H7 (cell line): ENCODE results near the gene ZNF827. TPM values are rescaled to one million over a fixed set of nuclear protein-coding genes. Genes with fewer than 3 reads are reported as not detected.

Source experiments
- DNase-seq: peaks from one replicate; pipeline ENCODE4 v3.0.0; 2012
- H3K27me3 ChIP-seq: 2 replicates; pipeline ENCODE4 v1.6.0; 2011; ENCODE audit warnings: mild to moderate bottlenecking, low read length; ENCODE audit not compliant: control insufficient read depth, insufficient read depth
- H3K36me3 ChIP-seq: replicated peaks from 2 replicates; pipeline ENCODE4 v1.5.1; 2011; ENCODE audit warnings: low read length; ENCODE audit not compliant: control insufficient read depth, insufficient read depth
- H3K4me3 ChIP-seq: 2 replicates; pipeline ENCODE4 v1.5.1; 2011; ENCODE audit warnings: low read depth, mild to moderate bottlenecking, control low read depth, low read length, moderate library complexity; ENCODE audit not compliant: insufficient read depth
- total RNA-seq: library from RNA; depleted of rRNA; stranded (reverse); fragments of >200 nt; shearing (Covaris generic); gene quantifications from 2 replicates; pipeline ENCODE4 v1.2.3, GENCODE V29; 2014; rRNA removed

ZNF827 gene
- total RNA-seq, 1 experiment from 2014 or later = 6.2 TPM

DNA sequence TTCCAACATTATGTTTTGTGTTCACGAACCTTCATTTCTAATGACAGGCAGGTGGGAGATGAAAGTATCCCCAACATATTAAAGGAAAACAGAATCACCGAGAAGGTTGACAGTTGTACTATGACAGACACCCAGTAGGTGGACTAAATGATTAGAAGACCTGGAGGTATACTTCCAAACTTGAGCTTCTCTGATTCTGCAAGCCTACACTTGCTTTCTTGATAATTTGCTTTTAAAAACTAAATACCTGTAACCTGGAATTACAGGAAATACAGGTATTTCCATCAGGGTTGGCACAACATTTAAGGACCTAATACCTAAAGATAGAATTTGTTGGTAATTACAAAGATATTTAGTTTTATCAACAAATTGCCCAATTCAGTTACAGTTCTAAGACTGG is 215.3 kb downstream of the ZNF827 start:
- Histone ChIP-seq H3K36me3 (no peaks in the 10 kb centered on the region), H3K4me3 (no peak overlapping the region), H3K27me3 (no peaks in the 10 kb centered on the region)
- DNase-seq = no peak

DNA sequence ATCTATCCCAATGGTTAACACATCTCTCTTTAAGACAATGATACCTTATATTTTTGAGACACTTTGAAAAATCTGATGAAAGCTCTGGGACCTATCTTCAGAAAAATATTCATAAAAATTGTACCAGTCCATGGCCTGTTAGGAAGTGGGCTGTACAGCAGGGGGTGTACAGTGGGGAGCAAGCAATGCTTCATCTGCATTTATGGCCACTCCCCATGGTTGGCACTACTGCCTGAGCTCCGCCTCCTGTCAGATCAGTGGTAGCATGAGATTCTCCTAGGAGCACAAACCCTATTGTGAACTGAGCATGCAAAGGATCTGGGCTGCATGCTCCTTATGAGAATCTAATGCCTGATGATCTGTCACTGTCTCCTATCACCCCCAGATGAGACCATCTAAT is 216.1 kb downstream of the ZNF827 start:
- Histone ChIP-seq H3K4me3 (no peak overlapping the region), H3K36me3 (no peaks in the 10 kb centered on the region)
- DNase-seq = no peak

DNA sequence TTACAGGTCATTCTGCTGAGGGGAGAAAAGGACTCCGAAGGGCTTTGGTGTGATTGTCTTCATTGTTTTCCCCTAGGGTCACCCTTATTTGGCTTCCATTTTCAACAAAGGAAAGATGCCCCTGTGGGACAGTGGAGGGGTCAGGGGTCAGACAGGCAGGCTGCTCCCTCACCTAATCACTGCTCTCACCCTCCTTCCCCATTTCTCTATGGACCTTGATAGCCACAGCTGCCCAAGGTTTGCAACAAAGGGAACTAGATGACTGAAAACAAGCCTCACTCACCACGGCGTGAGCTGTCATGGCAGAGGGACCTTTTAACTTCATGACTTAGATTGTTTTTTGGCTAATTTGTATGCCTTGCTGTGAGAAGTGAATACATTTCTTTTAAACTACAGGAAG is 218.0 kb downstream of the ZNF827 start:
- no peak for DNase-seq
- Histone ChIP-seq H3K4me3 (no peak overlapping the region), H3K36me3 (no peaks in the 10 kb centered on the region), H3K27me3 (no peaks in the 10 kb centered on the region)

More for the DNA sequence above, 216.1 kb downstream of the ZNF827 start:
- H3K27me3 ChIP-seq = no peaks in the 10 kb centered on the region

DNA sequence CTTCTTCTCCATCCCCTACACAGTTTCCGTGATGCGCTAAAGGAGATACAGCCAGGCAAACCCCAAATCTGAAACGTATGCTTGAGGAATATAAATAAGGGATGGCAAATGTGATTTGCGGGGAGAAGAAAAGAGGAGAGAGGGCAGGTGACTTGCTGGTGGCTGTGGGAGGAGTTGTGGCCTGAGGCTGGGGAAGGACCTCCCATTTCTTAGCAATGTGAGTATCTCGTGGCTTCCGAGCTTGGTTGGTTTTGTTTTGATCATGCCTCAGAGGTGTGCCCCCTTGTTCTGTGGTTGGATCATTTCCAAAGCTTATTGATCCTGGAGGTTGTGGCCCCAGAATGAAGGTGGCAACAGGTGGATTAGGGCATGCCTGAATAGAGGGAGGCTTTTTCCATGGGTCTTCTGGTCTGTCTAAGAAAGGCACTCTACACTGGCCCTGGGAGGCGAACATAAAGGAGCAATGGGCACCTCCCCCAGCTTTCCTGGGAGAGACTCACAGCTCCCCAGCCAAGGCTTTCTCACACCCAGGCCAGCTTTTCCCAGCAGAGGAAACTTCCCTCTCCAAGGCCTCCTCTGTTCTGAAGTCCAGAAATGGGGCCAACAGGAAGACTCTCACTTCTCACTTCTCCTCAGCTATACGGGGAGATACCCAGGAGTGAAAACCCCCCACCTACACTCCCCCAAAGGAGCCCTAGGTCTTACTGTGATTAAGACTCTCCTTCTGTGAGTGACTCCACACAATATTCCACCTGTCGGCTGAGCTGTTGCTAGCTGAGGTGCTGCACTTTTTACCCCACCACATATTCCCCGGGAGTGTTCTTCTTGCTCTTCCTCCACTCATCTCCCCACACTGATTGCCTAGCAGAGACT is 218.6 kb downstream of the ZNF827 start:
- no peaks in the 10 kb centered on the region for H3K36me3 ChIP-seq
- H3K27me3 ChIP-seq = no peaks in the 10 kb centered on the region
- H3K4me3 ChIP-seq = no peak overlapping the region
- DNase-seq = no peak

DNA sequence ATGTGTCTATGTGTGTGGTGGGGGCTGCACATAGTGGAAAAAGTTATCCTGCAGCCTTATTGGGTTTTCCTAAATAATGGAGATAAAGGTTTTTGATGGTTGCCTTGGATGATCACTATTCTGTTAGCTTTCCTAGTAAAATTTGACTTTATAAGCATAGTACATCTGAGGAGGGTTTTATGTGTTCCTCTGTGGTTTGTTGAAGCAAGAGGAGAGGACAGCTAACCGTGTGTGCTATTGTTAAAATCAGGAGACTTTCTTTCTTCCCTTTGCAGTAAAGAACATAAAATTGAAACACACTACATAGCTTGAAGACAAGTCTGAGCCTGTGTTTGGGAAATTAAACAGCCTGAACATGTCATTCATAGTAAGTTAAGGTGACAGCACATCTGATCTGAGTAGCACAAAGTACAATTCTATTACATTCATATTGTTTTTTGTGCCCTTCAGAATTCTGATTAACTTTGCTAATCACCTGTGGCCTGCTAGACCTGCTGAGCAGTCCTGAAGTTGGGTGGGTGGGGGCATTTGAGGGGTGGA is 221.9 kb downstream of the ZNF827 start:
- DNase-seq = no peak
- H3K4me3 ChIP-seq = no peak overlapping the region
- no peaks in the 10 kb centered on the region for H3K27me3 ChIP-seq

DNA sequence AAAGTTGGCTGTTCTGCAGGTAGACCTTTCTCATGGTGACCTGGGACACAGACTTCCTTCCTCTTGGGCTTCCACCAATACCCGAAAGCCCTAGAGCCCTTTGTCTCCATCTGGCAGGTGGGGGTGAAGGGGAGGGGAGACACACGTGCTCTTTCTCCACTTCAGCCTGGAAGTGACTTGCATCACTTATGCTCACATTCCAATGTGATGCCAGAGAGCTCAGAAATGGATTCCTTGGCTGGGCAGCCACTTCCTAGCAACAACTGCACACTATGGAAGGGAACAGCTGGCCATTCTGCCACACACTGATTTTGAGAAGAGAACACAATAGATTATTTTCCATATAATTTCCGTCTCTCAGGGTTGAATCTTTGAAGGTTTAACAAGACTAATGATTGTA is 222.4 kb downstream of the ZNF827 start:
- H3K36me3 ChIP-seq = no peaks in the 10 kb centered on the region
- DNase-seq = no peak
- H3K27me3 ChIP-seq = no peaks in the 10 kb centered on the region
- no peak overlapping the region for H3K4me3 ChIP-seq

More for the DNA sequence above, 221.9 kb downstream of the ZNF827 start:
- H3K36me3 ChIP-seq = no peaks in the 10 kb centered on the region

DNA sequence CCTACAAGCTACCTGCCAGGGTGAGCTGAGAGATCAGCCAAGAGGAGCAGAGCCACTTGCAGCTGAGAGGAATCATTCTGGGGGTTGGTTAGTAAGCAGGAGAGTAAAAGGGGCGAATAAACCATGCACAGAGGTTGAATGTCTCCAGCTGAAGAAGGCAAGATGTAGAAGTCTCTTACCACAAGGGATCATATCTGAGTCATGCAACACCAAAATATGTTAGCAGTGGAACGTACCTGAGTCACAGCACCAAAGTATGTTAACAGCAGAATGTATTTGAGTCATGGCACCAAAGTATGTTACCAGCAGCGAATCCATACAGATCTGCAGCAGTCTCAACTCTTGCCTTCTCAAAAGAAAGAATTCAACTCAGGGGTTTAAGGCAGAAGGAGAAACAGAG is 228.8 kb downstream of the ZNF827 start:
- Histone ChIP-seq H3K27me3 (no peaks in the 10 kb centered on the region), H3K4me3 (no peak overlapping the region), H3K36me3 (no peaks in the 10 kb centered on the region)
- no peak for DNase-seq

DNA sequence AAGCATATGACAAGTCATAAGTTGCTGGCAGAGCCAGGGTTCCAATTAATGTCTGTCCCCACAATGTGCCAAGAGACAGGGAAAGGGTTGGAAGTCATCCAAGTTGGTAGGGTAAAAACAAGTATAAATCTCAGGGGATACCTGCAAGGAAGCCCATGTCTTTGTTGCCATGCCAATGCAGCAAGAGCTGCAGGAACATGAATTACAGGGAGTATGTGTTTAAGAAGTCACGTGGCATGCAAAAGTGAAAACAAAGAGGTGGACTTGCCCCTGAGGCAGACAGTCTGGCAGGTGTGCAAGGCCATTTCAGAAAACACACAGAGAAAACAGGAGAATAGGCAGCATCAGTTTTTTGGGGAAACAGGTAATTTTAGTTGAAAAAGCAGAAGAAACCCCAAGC is 229.3 kb downstream of the ZNF827 start:
- Histone ChIP-seq H3K4me3 (no peak overlapping the region), H3K27me3 (no peaks in the 10 kb centered on the region), H3K36me3 (no peaks in the 10 kb centered on the region)
- no peak for DNase-seq

Other genes starting within 250 kb of the ZNF827 start
- gene LSM6, start 236.9 kb upstream of the ZNF827 start, total RNA-seq = 48.7 and 50.1 TPM in 2 replicates